ENCODE data around the gene GALNT18. TPM values are rescaled to one million over a fixed set of nuclear protein-coding genes. Genes with fewer than 3 reads are reported as not detected.

GALNT18 gene
- total RNA-seq, 1 experiment from 2014 or later = 1.7 TPM

DNA sequence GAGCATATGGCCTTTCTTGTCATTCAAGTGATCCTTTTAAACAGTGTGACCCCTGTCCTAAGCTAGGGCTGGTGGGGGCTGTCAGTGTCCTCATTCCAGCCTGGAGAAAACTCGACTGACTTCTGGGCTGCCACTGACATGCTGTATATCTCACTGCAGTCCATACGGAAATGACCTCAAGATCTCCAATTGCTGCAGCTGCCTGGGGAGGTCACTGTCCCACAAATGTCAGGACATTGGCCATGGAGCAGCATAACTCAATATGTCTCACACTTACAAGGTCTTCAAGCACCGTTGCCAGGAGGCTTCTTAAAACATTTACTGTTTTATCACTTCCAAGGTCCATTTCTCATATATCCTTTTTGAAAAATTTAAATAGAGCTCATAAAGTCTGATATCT lies 240.9 kb downstream of the GALNT18 start:
- Histone ChIP-seq H3K14ac (ENCODE audit: insufficient read depth, low read length) (no peak overlapping the region), H2AK5ac (ENCODE audit: insufficient read length, low read length) (no peak overlapping the region), H2BK15ac (ENCODE audit: low read depth, low read length) (no peak overlapping the region), H3K79me1 (ENCODE audit: insufficient read depth, low read depth, low read length, poor library complexity, severe bottlenecking) (no peaks in the 10 kb centered on the region), H2BK120ac (ENCODE audit: low read depth, low read length, poor library complexity, severe bottlenecking) (no peak overlapping the region), H3K27ac (ENCODE audit: insufficient read length, low read depth, low read length) (no peak overlapping the region), H4K5ac (ENCODE audit: insufficient read length, low read depth, low read length) (no peak overlapping the region), H2BK5ac (ENCODE audit: insufficient read length, low read length) (no peak overlapping the region), H3K9me3 (ENCODE audit: control insufficient read depth, low read depth, low read length) (no peaks in the 10 kb centered on the region), H3K23me2 (ENCODE audit: insufficient read length, low read depth, low read length, poor library complexity, severe bottlenecking) (no peaks in the 10 kb centered on the region), H4K8ac (replicated peaks; ENCODE audit: insufficient read length, low read depth, low read length) (no peak overlapping the region), H3K4ac (ENCODE audit: low read depth, low read length) (no peak overlapping the region), H3K56ac (ENCODE audit: insufficient read length, low read depth, low read length) (no peak overlapping the region), H3K23ac (ENCODE audit: insufficient read length, low read depth, low read length) (no peak overlapping the region), H2BK20ac (ENCODE audit: low read depth, low read length, poor library complexity, severe bottlenecking) (no peak overlapping the region), H3K4me2 (ENCODE audit: insufficient read depth, insufficient read length, low read length) (no peak overlapping the region), H3T11ph (ENCODE audit: low read length) (no peak overlapping the region), H4K20me1 (ENCODE audit: control insufficient read depth, insufficient read depth, insufficient read length) (no peaks in the 10 kb centered on the region), H3K9ac (ENCODE audit: extremely low read depth, insufficient read length, low read length) (no peak overlapping the region), H3K18ac (ENCODE audit: insufficient read length, low read depth, low read length) (no peak overlapping the region), H3K4me1 (ENCODE audit: insufficient read depth, low read length) (no peaks in the 10 kb centered on the region), H3K79me2 (ENCODE audit: insufficient read depth, low read length) (no peaks in the 10 kb centered on the region), H2BK12ac (ENCODE audit: insufficient read length, low read depth, low read length) (no peak overlapping the region), H2AFZ (ENCODE audit: low read length) (no peak overlapping the region), H3K27me3 (ENCODE audit: insufficient read depth, low read length) (no peaks in the 10 kb centered on the region), H4K91ac (ENCODE audit: insufficient read length, low read depth, low read length) (no peak overlapping the region)
- Mint-ChIP-seq H3K27me3 (ENCODE audit: low read depth) (peaks cover 16% of the 10 kb centered on the region), H3K36me3 (ENCODE audit: insufficient read depth in 1 of 3, low read depth in 3 of 3) (peaks cover 0 to 2% (median 0%) of the 10 kb centered on the region in 3 experiments; a peak in 2 of 7 replicates), H3K9me3 (peaks cover 0 to 4% of the 10 kb centered on the region in 2 experiments; a peak in 1 of 5 replicates), H3K4me3 (no peak overlapping the region), H3K4me1 (no peaks in the 10 kb centered on the region), H3K27ac (no peak overlapping the region)
- TF ChIP-seq, protein P1, sequence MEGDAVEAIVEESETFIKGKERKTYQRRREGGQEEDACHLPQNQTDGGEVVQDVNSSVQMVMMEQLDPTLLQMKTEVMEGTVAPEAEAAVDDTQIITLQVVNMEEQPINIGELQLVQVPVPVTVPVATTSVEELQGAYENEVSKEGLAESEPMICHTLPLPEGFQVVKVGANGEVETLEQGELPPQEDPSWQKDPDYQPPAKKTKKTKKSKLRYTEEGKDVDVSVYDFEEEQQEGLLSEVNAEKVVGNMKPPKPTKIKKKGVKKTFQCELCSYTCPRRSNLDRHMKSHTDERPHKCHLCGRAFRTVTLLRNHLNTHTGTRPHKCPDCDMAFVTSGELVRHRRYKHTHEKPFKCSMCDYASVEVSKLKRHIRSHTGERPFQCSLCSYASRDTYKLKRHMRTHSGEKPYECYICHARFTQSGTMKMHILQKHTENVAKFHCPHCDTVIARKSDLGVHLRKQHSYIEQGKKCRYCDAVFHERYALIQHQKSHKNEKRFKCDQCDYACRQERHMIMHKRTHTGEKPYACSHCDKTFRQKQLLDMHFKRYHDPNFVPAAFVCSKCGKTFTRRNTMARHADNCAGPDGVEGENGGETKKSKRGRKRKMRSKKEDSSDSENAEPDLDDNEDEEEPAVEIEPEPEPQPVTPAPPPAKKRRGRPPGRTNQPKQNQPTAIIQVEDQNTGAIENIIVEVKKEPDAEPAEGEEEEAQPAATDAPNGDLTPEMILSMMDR (conservative IDR thresholded peaks at IDR 0.05) = no peak
- no CpG with 5 or more reads among the region's 3 CpGs for WGBS (ENCODE audit: extremely low coverage, insufficient read length, low lambda C conversion rate)
- no peak for DNase-seq
